Astrocyte (in vitro differentiated cells and primary cell): ENCODE measurements around the gene ASB10. TPM values are rescaled to one million over a fixed set of nuclear protein-coding genes. Genes with fewer than 3 reads are reported as not detected.

Experiments
- DNase-seq: peaks from one replicate; pipeline ENCODE4 v3.0.0-alpha.2; 2010; ENCODE audit warnings: low read depth
- FAIRE-seq: peaks from 2 replicates; lab custom pipeline; 2011; peaks lifted over from hg19 to GRCh38; lab: Jason Lieb, UNC
- H2AFZ ChIP-seq: 2 replicates; pipeline ENCODE4 v1.6.0; 2012; ENCODE audit warnings: low read depth, low read length, inconsistent platforms
- H3K27ac ChIP-seq: 2 replicates; pipeline ENCODE4 v1.5.1; 2011; ENCODE audit warnings: low read depth, low read length, inconsistent platforms
- H3K27me3 ChIP-seq: 2 replicates; pipeline ENCODE4 v1.6.0; 2011; ENCODE audit warnings: low read length, inconsistent platforms; ENCODE audit not compliant: insufficient read depth
- H3K36me3 ChIP-seq: 2 replicates; pipeline ENCODE4 v1.5.1; 2011; ENCODE audit warnings: low read length, inconsistent platforms; ENCODE audit not compliant: insufficient read depth
- H3K4me1 ChIP-seq: 2 replicates; pipeline ENCODE4 v1.5.1; 2011; ENCODE audit warnings: low read length, inconsistent platforms; ENCODE audit not compliant: insufficient read depth
- H3K4me2 ChIP-seq: 2 replicates; pipeline ENCODE4 v1.6.0; 2012; ENCODE audit warnings: low read length, inconsistent platforms
- H3K4me3 ChIP-seq: 2 replicates; pipeline ENCODE4 v1.5.1; 2011; ENCODE audit warnings: low read depth, mild to moderate bottlenecking, low read length, inconsistent platforms; ENCODE audit not compliant: insufficient read depth
- H3K79me2 ChIP-seq: 2 replicates; pipeline ENCODE4 v1.6.0; 2012; ENCODE audit warnings: mild to moderate bottlenecking, low read length, inconsistent platforms; ENCODE audit not compliant: insufficient read depth
- H3K9ac ChIP-seq: 2 replicates; pipeline ENCODE4 v1.6.0; 2012; ENCODE audit warnings: mild to moderate bottlenecking, low read length, inconsistent platforms
- H3K9me3 ChIP-seq: 2 replicates; pipeline ENCODE4 v1.5.1; 2012; ENCODE audit warnings: low read depth, mild to moderate bottlenecking, low read length, inconsistent platforms; ENCODE audit not compliant: insufficient read depth
- H4K20me1 ChIP-seq: 2 replicates; pipeline ENCODE4 v1.6.0; 2012; ENCODE audit warnings: low read length, inconsistent platforms; ENCODE audit not compliant: insufficient read depth
- H3K27ac Mint-ChIP-seq: one replicate; pipeline ENCODE4 v1.8.0; 2021; ENCODE audit warnings: mild to moderate bottlenecking, mixed read lengths; ENCODE audit not compliant: unreplicated experiment
- H3K27me3 Mint-ChIP-seq: one replicate; pipeline ENCODE4 v1.8.0; 2021; ENCODE audit warnings: low read depth, mixed read lengths; ENCODE audit not compliant: unreplicated experiment
- H3K36me3 Mint-ChIP-seq: one replicate; pipeline ENCODE4 v1.8.0; 2021; ENCODE audit warnings: low read depth, mixed read lengths; ENCODE audit not compliant: unreplicated experiment
- H3K4me1 Mint-ChIP-seq: one replicate; pipeline ENCODE4 v1.8.0; 2021; ENCODE audit warnings: low read depth, mixed read lengths; ENCODE audit not compliant: unreplicated experiment
- H3K4me3 Mint-ChIP-seq: one replicate; pipeline ENCODE4 v1.8.0; 2021; ENCODE audit warnings: mild to moderate bottlenecking, moderate library complexity, mixed read lengths; ENCODE audit not compliant: unreplicated experiment
- H3K9me3 Mint-ChIP-seq: one replicate; pipeline ENCODE4 v1.8.0; 2021; ENCODE audit warnings: mild to moderate bottlenecking, mixed read lengths; ENCODE audit not compliant: unreplicated experiment
- CTCF ChIP-seq: IDR thresholded peaks from 2 replicates; pipeline ENCODE4 v1.5.1; 2011; ENCODE audit warnings: low read depth, mild to moderate bottlenecking, inconsistent platforms, low read length, moderate library complexity; ENCODE audit not compliant: insufficient read depth
- EZH2 ChIP-seq: IDR thresholded peaks from 2 replicates; pipeline ENCODE4 v1.6.1; 2012; ENCODE audit warnings: mild to moderate bottlenecking, low read length, inconsistent platforms; ENCODE audit not compliant: insufficient read depth
- total RNA-seq: library from RNA; stranded (reverse); gene quantifications from 2 replicates; pipeline ENCODE4 v1.2.1, GENCODE V29; 2021

The ASB10 gene
- total RNA-seq, 1 donor from 2014 or later = not detected

- no peaks in the 10 kb centered on the region for H3K36me3 Mint-ChIP-seq
- H3K27me3 ChIP-seq = peaks cover 22% of the 10 kb centered on the region
- no peaks in the 10 kb centered on the region for H3K36me3 ChIP-seq
- H3K4me2 ChIP-seq = no peak overlapping the region
- DNase-seq (no peak), FAIRE-seq (no peak)
- H3K4me3 Mint-ChIP-seq = no peak overlapping the region
- no peak overlapping the region for H2AFZ ChIP-seq
- no peaks in the 10 kb centered on the region for H4K20me1 ChIP-seq
- no peaks in the 10 kb centered on the region for H3K4me1 Mint-ChIP-seq
- H3K79me2 ChIP-seq = no peaks in the 10 kb centered on the region
- H3K9me3 Mint-ChIP-seq = peaks cover 3% of the 10 kb centered on the region
- H3K4me1 ChIP-seq = no peaks in the 10 kb centered on the region
- H3K27me3 Mint-ChIP-seq = peaks cover 59% of the 10 kb centered on the region
- no peak for TF ChIP-seq CTCF
- TF ChIP-seq EZH2 = no peak
- no peak overlapping the region for H3K27ac Mint-ChIP-seq
- H3K9me3 ChIP-seq = no peaks in the 10 kb centered on the region
- no peak overlapping the region for H3K9ac ChIP-seq
- no peak overlapping the region for H3K4me3 ChIP-seq
- no peak overlapping the region for H3K27ac ChIP-seq
These were observed 15.8 kb upstream of the ASB10 start for GRCh38 chr7:151202836-151203235.

- H3K4me1 Mint-ChIP-seq = no peaks in the 10 kb centered on the region
- H3K9me3 Mint-ChIP-seq = peaks cover 3% of the 10 kb centered on the region
- Histone ChIP-seq H3K27me3 (peaks cover 24% of the 10 kb centered on the region), H2AFZ (no peak overlapping the region), H3K27ac (no peak overlapping the region), H3K4me3 (no peak overlapping the region), H3K36me3 (no peaks in the 10 kb centered on the region), H3K9me3 (no peaks in the 10 kb centered on the region), H3K79me2 (no peaks in the 10 kb centered on the region), H3K4me2 (no peak overlapping the region), H3K9ac (no peak overlapping the region), H4K20me1 (no peaks in the 10 kb centered on the region), H3K4me1 (no peaks in the 10 kb centered on the region)
- no peak overlapping the region for H3K27ac Mint-ChIP-seq
- H3K27me3 Mint-ChIP-seq = peaks cover 51% of the 10 kb centered on the region
- DNase-seq (no peak), FAIRE-seq (no peak)
- no peak overlapping the region for H3K4me3 Mint-ChIP-seq
- TF ChIP-seq CTCF (no peak), EZH2 (no peak)
- H3K36me3 Mint-ChIP-seq = no peaks in the 10 kb centered on the region
These were observed 14.7 kb upstream of the ASB10 start for GRCh38 chr7:151201751-151202150.

GRCh38 chr7:151201344-151201743 is 14.3 kb upstream of the ASB10 start:
- Histone ChIP-seq H3K27me3 (peaks cover 28% of the 10 kb centered on the region), H3K36me3 (no peaks in the 10 kb centered on the region), H4K20me1 (no peaks in the 10 kb centered on the region)

More at GRCh38 chr7:151201344-151201743, 14.3 kb upstream of the ASB10 start:
- Histone ChIP-seq H3K4me3 (no peak overlapping the region), H3K9me3 (no peaks in the 10 kb centered on the region), H3K9ac (no peak overlapping the region), H3K4me2 (no peak overlapping the region), H2AFZ (no peak overlapping the region), H3K27ac (no peak overlapping the region), H3K4me1 (no peaks in the 10 kb centered on the region), H3K79me2 (no peaks in the 10 kb centered on the region)
- FAIRE-seq (no peak), DNase-seq (no peak)
- Mint-ChIP-seq H3K27me3 (peaks cover 47% of the 10 kb centered on the region), H3K27ac (no peak overlapping the region), H3K4me1 (no peaks in the 10 kb centered on the region), H3K9me3 (peaks cover 3% of the 10 kb centered on the region), H3K4me3 (no peak overlapping the region), H3K36me3 (no peaks in the 10 kb centered on the region)
- TF ChIP-seq CTCF (no peak), EZH2 (no peak)
